PC-3 (cell line): ENCODE results near the gene MARK4. TPM values are rescaled to one million over a fixed set of nuclear protein-coding genes. Genes with fewer than 3 reads are reported as not detected.

Experiments
- ATAC-seq: fragments of 200-7000 bp; cut with Tn5 transposase; 2 replicates; pipeline ENCODE4 v1.9.1; 2020; ENCODE audit warnings: mild to moderate bottlenecking, moderate library complexity
- BruUV-seq: library from RNA; stranded (reverse); fragments of 400-500 nt; replicated peaks from 2 replicates; lab custom pipeline; 2021; lab: Mats Ljungman, UMichigan
- CTCF ChIA-PET: fragments of 300-600 bp; sonication (Branson Sonifier 250); formaldehyde crosslinking; loops from one replicate; lab custom pipeline; 2022; ENCODE audit warnings: antibody characterized with exemption; lab: Charles Lee
- POLR2A ChIA-PET: fragments of 300-600 bp; sonication (Branson Sonifier 250); formaldehyde crosslinking; loops from one replicate; lab custom pipeline; 2022; ENCODE audit warnings: antibody characterized with exemption; ENCODE audit not compliant: unreplicated experiment; lab: Charles Lee
- DNase-seq: peaks from one replicate; pipeline ENCODE4 v3.0.0-alpha.2; 2015
- H2AFZ ChIP-seq: fragments of 300-600 bp; sonication (generic); 2 replicates; pipeline ENCODE4 v1.6.0; 2016; ENCODE audit warnings: antibody characterized with exemption, low read length
- H3F3A ChIP-seq: fragments of 300-600 bp; sonication (generic); one replicate; pipeline ENCODE4 v1.6.0; 2017; ENCODE audit warnings: antibody characterized with exemption, low read length, control low read depth, mild to moderate bottlenecking; ENCODE audit not compliant: unreplicated experiment
- H3K27ac ChIP-seq: fragments of 300-600 bp; sonication (generic); 2 replicates; pipeline ENCODE4 v1.5.1; 2016; ENCODE audit warnings: mild to moderate bottlenecking, low read length
- H3K27me3 ChIP-seq: fragments of 300-600 bp; sonication (generic); 2 replicates; pipeline ENCODE4 v1.6.1; 2016; ENCODE audit warnings: low read length, mixed read lengths
- H3K36me3 ChIP-seq: fragments of 300-600 bp; sonication (generic); 2 replicates; pipeline ENCODE4 v1.6.1; 2016; ENCODE audit warnings: low read depth, mixed run types, low read length, mixed read lengths
- H3K4me1 ChIP-seq: fragments of 300-600 bp; sonication (generic); 2 replicates; pipeline ENCODE4 v1.5.1; 2016; ENCODE audit warnings: low read length; ENCODE audit not compliant: insufficient read depth
- H3K4me2 ChIP-seq: fragments of 300-600 bp; sonication (generic); 2 replicates; pipeline ENCODE4 v1.6.0; 2016; ENCODE audit warnings: low read length
- H3K4me3 ChIP-seq: fragments of 300-600 bp; sonication (generic); 2 replicates; pipeline ENCODE4 v1.5.1; 2016; ENCODE audit warnings: mild to moderate bottlenecking, low read length, mixed read lengths
- H3K79me2 ChIP-seq: fragments of 300-600 bp; sonication (generic); 2 replicates; pipeline ENCODE4 v1.6.1; 2017; ENCODE audit warnings: low read length, mixed read lengths
- H3K9ac ChIP-seq: fragments of 300-600 bp; sonication (generic); 2 replicates; pipeline ENCODE4 v1.6.0; 2016; ENCODE audit warnings: mild to moderate bottlenecking, low read length
- H3K9me2 ChIP-seq: fragments of 300-600 bp; sonication (generic); replicated peaks from 2 replicates; pipeline ENCODE4 v1.6.1; 2016; ENCODE audit warnings: mixed run types, low read length, mixed read lengths
- H3K9me3 ChIP-seq: fragments of 300-600 bp; sonication (generic); 2 replicates; pipeline ENCODE4 v1.6.1; 2016; ENCODE audit warnings: low read length, mixed read lengths
- H4K20me1 ChIP-seq: fragments of 300-600 bp; sonication (generic); 2 replicates; pipeline ENCODE4 v1.6.1; 2016; ENCODE audit warnings: low read length, mixed read lengths
- CTCF ChIP-seq: fragments of 300-600 bp; sonication (generic); conservative IDR thresholded peaks from 2 replicates; pipeline ENCODE4 v1.5.1; 2017; ENCODE audit warnings: antibody characterized with exemption, low read depth, mild to moderate bottlenecking, low read length
- EZH2 ChIP-seq: fragments of 300-600 bp; sonication (generic); IDR thresholded peaks from one replicate; pipeline ENCODE4 v1.6.1; 2017; ENCODE audit warnings: antibody characterized with exemption, mild to moderate bottlenecking, low read length; ENCODE audit not compliant: unreplicated experiment
- EZH2phosphoT487 ChIP-seq: fragments of 300-600 bp; sonication (generic); IDR thresholded peaks from 2 replicates; pipeline ENCODE4 v1.6.1; 2018; ENCODE audit warnings: mild to moderate bottlenecking, antibody characterized with exemption, low read length, borderline replicate concordance
- intact Hi-C: fragments of 100-400 bp; cut with micrococcal nuclease; formaldehyde crosslinking; loops from 2 replicates; pipeline ENCODE4 v1.9.0; 2023
- total RNA-seq: library from RNA; depleted of rRNA; stranded (reverse); fragments of >200 nt; gene quantifications from 2 replicates; pipeline ENCODE4 v1.2.3, GENCODE V29; 2014

MARK4 gene
- total RNA-seq, 1 experiment from 2014 or later = 12.1 TPM

DNA sequence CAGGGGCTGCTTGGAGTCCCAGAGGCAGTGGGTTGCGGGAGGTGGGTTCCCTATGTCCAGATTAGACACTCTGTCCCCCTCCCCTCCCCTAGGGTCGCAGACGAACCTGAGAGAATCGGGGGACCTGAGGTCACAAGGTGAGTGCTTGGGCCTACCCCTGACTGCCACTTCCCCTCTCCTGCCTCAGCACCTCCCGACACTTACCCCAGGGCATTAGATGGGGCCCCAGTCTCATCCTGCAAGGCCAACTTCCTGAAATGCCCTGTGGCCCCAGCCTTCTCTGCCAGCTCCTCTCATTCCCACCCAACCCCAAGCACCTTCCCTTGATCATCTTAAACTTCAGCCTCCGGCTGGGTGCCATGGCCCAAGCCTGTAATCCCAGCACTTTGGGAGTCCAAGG is 48.6 kb downstream of the MARK4 start:
- Histone ChIP-seq H3K79me2 (no peaks in the 10 kb centered on the region), H3K27me3 (no peaks in the 10 kb centered on the region), H4K20me1 (no peaks in the 10 kb centered on the region), H3K4me2 (no peak overlapping the region), H3K9me2 (no peaks in the 10 kb centered on the region), H2AFZ (no peak overlapping the region), H3K4me3 (no peak overlapping the region), H3K9ac (no peak overlapping the region), H3K4me1 (no peaks in the 10 kb centered on the region), H3K36me3 (no peaks in the 10 kb centered on the region), H3K27ac (no peak overlapping the region), H3K9me3 (no peaks in the 10 kb centered on the region), H3F3A (no peaks in the 10 kb centered on the region)
- intact Hi-C loops = no loop called here
- ATAC-seq = no peak
- CTCF ChIA-PET = no interaction called here
- TF ChIP-seq EZH2 (no peak), EZH2phosphoT487 (no peak)
- no peak for DNase-seq
- no TSS peak for BruUV-seq
- POLR2A ChIA-PET = no interaction called here

DNA sequence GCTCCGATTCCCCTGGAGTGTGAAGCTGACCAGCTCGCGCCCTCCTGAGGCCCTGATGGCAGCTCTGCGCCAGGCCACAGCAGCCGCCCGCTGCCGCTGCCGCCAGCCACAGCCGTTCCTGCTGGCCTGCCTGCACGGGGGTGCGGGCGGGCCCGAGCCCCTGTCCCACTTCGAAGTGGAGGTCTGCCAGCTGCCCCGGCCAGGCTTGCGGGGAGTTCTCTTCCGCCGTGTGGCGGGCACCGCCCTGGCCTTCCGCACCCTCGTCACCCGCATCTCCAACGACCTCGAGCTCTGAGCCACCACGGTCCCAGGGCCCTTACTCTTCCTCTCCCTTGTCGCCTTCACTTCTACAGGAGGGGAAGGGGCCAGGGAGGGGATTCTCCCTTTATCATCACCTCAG is 51.3 kb downstream of the MARK4 start:
- no peaks in the 10 kb centered on the region for H3K79me2 ChIP-seq
- no peaks in the 10 kb centered on the region for H4K20me1 ChIP-seq
- ATAC-seq (no peak), DNase-seq (no peak)
- no peak for TF ChIP-seq EZH2
- no peak for TF ChIP-seq CTCF
- intact Hi-C loops = no loop called here
- no peaks in the 10 kb centered on the region for H3K4me1 ChIP-seq
- H3K9me3 ChIP-seq = no peaks in the 10 kb centered on the region
- BruUV-seq = no TSS peak
- ChIA-PET POLR2A (no interaction called here), CTCF (no interaction called here)
- no peak overlapping the region for H3K4me3 ChIP-seq
- H3K27me3 ChIP-seq = no peaks in the 10 kb centered on the region
- no peaks in the 10 kb centered on the region for H3F3A ChIP-seq
- H2AFZ ChIP-seq = no peak overlapping the region
- H3K9ac ChIP-seq = no peak overlapping the region
- H3K9me2 ChIP-seq = no peaks in the 10 kb centered on the region
- H3K27ac ChIP-seq = no peak overlapping the region
- no peaks in the 10 kb centered on the region for H3K36me3 ChIP-seq
- no peak overlapping the region for H3K4me2 ChIP-seq

DNA sequence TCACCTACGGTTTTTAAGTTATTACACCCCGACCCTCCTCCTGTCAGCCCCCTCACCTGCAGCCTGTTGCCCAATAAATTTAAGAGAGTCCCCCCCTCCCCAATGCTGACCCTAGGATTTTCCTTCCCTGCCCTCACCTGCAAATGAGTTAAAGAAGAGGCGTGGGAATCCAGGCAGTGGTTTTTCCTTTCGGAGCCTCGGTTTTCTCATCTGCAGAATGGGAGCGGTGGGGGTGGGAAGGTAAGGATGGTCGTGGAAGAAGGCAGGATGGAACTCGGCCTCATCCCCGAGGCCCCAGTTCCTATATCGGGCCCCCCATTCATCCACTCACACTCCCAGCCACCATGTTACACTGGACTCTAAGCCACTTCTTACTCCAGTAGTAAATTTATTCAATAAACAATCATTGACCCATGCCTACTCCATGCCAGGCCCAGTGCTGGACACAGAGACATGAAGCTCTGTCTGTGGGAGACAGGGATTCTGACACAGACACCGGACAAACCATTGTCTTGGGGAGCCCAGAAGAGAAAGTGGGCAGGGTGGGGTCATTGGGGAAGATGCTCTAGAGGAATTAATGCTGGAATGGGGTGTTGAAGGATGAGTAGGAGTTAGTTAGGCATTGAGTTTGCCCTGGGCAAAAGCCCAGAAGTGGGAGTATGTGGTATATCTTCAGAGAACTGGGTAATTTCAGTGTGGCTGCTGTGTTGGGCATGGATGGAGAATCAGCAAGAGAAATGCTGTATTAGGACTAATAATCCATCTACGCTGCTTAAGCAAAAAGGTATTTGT is 52.4 kb downstream of the MARK4 start:
- Histone ChIP-seq H3K27me3 (no peaks in the 10 kb centered on the region), H3K9ac (no peak overlapping the region), H3K79me2 (no peaks in the 10 kb centered on the region), H2AFZ (no peak overlapping the region), H3K9me2 (no peaks in the 10 kb centered on the region), H3K4me2 (no peak overlapping the region), H3F3A (no peaks in the 10 kb centered on the region), H3K36me3 (no peaks in the 10 kb centered on the region), H3K4me1 (no peaks in the 10 kb centered on the region), H3K9me3 (no peaks in the 10 kb centered on the region), H4K20me1 (no peaks in the 10 kb centered on the region), H3K27ac (no peak overlapping the region), H3K4me3 (no peak overlapping the region)
- DNase-seq (no peak), ATAC-seq (no peak)
- POLR2A ChIA-PET = no interaction called here
- CTCF ChIA-PET = no interaction called here
- TF ChIP-seq EZH2phosphoT487 = no peak
- TF ChIP-seq CTCF = no peak
- TF ChIP-seq EZH2 = no peak
- BruUV-seq = no TSS peak
- intact Hi-C loops = no loop called here
